Brain microvascular endothelial cell (primary cell): ENCODE data around the gene RMRP.

ENCODE experiments used
- DNase-seq: peaks from one replicate; pipeline ENCODE4 v3.0.0-alpha.2; 2020
- H3K27ac ChIP-seq: fragments of 250-450 bp; sonication (Bioruptor Pico); 2 replicates; pipeline ENCODE4 v1.5.1; 2020; ENCODE audit warnings: mild to moderate bottlenecking, moderate library complexity
- H3K27me3 ChIP-seq: fragments of 250-450 bp; sonication (Bioruptor Pico); replicated peaks from 2 replicates; pipeline ENCODE4 v1.5.1; 2020; ENCODE audit warnings: mild to moderate bottlenecking
- H3K36me3 ChIP-seq: fragments of 250-450 bp; sonication (Bioruptor Pico); replicated peaks from 2 replicates; pipeline ENCODE4 v1.5.1; 2020; ENCODE audit warnings: mild to moderate bottlenecking
- H3K4me3 ChIP-seq: 2 replicates; pipeline ENCODE4 v1.5.1; 2011; ENCODE audit warnings: low read depth, mild to moderate bottlenecking, control low read depth, low read length, moderate library complexity
- CTCF ChIP-seq: IDR thresholded peaks from 2 replicates; pipeline ENCODE4 v1.5.1; 2011; ENCODE audit warnings: low read depth, mild to moderate bottlenecking, moderate library complexity, low read length, control low read depth, inconsistent platforms; ENCODE audit errors: missing control alignments
- in situ Hi-C: cut with HindIII; loops from 2 replicates; pipeline ENCODE4 v1.10.0; 2017; ENCODE audit warnings: low sequenced_read_pairs, low pct_ligation_motif_present

RMRP gene

DNA sequence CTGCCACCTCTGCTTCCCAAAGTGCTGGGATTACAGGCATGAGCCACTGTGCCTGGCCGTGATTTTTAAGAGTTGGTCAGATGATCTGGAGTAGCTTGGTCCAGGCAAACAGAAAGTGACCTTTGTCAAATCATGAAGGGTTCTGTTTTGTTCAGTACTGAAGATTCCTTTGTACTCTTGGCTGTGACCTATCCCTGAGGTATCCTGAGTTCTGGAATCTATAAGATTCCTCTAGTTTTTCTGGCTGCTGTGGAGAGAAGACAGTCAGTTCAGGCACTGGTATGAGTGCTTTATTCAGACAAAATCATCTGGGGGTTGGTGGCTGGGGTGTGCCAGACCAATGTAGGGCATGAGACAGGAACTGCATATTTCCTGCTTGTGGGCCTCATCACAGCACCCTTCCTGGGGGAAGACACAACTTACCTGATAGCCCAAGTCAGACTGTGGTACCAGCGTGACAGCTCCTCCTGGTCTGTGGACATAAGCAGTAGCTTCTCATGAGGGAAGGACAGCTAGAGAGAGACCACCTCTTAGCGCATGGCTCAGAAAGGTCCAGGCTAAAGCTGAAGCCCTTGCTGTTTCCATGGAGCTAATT is 4.0 kb upstream of the RMRP start:
- in situ Hi-C loops, result no loop called here
- Histone ChIP-seq H3K27me3 (no peaks in the 10 kb centered on the region), H3K36me3 (peaks cover 7% of the 10 kb centered on the region)

GRCh38 chr9:35660966-35661415 is 3.2 kb upstream of the RMRP start:
- no peak overlapping the region for H3K27ac ChIP-seq
- peak; percentile 66 for TF ChIP-seq CTCF

More for the DNA sequence above, 4.0 kb upstream of the RMRP start:
- H3K4me3 ChIP-seq, result no peak overlapping the region
- no peak for TF ChIP-seq CTCF
- DNase-seq, result no peak
- no peak overlapping the region for H3K27ac ChIP-seq

DNA sequence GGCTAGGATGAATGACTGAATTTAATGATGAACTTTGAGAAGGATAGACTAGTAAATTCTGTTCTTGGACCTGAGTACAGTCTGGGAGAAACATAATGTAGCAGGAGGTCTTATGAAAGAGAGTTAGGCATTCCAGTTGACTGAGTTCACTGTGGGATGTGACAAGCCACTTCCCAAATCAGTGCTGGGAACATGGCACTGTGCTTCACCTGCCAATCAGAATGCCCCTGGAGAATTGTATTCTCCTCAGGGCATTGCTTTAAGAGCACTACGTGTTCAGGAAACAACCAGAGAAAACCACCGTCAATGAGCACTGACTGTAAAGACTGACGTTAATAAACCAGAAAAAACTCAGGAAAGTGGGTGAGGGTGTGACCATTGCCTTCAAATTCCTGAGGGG is 1.5 kb upstream of the RMRP start:
- peaks cover 7% of the 10 kb centered on the region for H3K36me3 ChIP-seq
- in situ Hi-C loops, result no loop called here
- no peaks in the 10 kb centered on the region for H3K27me3 ChIP-seq
- DNase-seq, result peak; percentile 45
- peak overlapping the region; percentile 84 for H3K4me3 ChIP-seq
- H3K27ac ChIP-seq, result peak overlapping the region; percentile 99
- no peak for TF ChIP-seq CTCF

More at GRCh38 chr9:35660966-35661415, 3.2 kb upstream of the RMRP start:
- in situ Hi-C loops, result no loop called here
- DNase-seq, result peak; percentile 34
- no peak overlapping the region for H3K4me3 ChIP-seq
- no peaks in the 10 kb centered on the region for H3K27me3 ChIP-seq
- peaks cover 7% of the 10 kb centered on the region for H3K36me3 ChIP-seq

GRCh38 chr9:35658968-35659220 is 1.1 kb upstream of the RMRP start:
- Histone ChIP-seq H3K27me3 (no peaks in the 10 kb centered on the region), H3K4me3 (peak overlapping the region; percentile 84), H3K27ac (peak overlapping the region; percentile 99), H3K36me3 (peaks cover 7% of the 10 kb centered on the region)
- TF ChIP-seq CTCF, result no peak
- in situ Hi-C loops, result no loop called here
- peak; percentile 44 for DNase-seq

GRCh38 chr9:35658137-35658967 is 533 bp upstream of the RMRP start, which contains the start of gene CCDC107:
Gene CCDC107 (plus strand): TSS chr9:35658292. CDS start chr9:35658380, 88 bp downstream.
- peak within 1 kb of the TSS; percentile 99 for H3K27ac ChIP-seq
- TF ChIP-seq CTCF, result peak; percentile 68
- DNase-seq, result peak; percentile 51
- H3K4me3 ChIP-seq, result peak within 1 kb of the TSS; percentile 84
- in situ Hi-C loops, result no loop called here
- H3K36me3 ChIP-seq, result peaks cover 7% of the 10 kb centered on the region
- no peaks in the 10 kb centered on the region for H3K27me3 ChIP-seq
